GM21528 (cell line): ENCODE measurements around the gene CDH4.

Experiments
- ATAC-seq: cut with Tn5 transposase; IDR thresholded peaks from one replicate; pipeline ENCODE4 v1.9.1; 2021; ENCODE audit warnings: mild to moderate bottlenecking, moderate library complexity; ENCODE audit not compliant: unreplicated experiment, low FRiP score

The CDH4 gene

GRCh38 chr20:61251529-61252393 lies at the start of gene CDH4:
CDH4 (plus strand) TSS chr20:61252261.
- no peak for ATAC-seq

GRCh38 chr20:61203320-61203719 lies 48.7 kb upstream of the CDH4 start:
- no peak for ATAC-seq

- no peak for ATAC-seq
Observed at GRCh38 chr20:61204206-61204605, 47.9 kb upstream of the CDH4 start.

- ATAC-seq, result no peak
Observed at GRCh38 chr20:61205769-61206168, 46.3 kb upstream of the CDH4 start.

- no peak for ATAC-seq
Observed at GRCh38 chr20:61210862-61211261, 41.2 kb upstream of the CDH4 start.

- ATAC-seq, result no peak
Observed at GRCh38 chr20:61217848-61218247, 34.2 kb upstream of the CDH4 start.

GRCh38 chr20:61219021-61219431 lies 33.0 kb upstream of the CDH4 start:
- no peak for ATAC-seq

GRCh38 chr20:61220131-61220530 lies 31.9 kb upstream of the CDH4 start:
- no peak for ATAC-seq

GRCh38 chr20:61220626-61221325 lies 31.3 kb upstream of the CDH4 start:
- ATAC-seq, result no peak

GRCh38 chr20:61222699-61223098 lies 29.4 kb upstream of the CDH4 start:
- ATAC-seq, result no peak

GRCh38 chr20:61223121-61223520 lies 28.9 kb upstream of the CDH4 start:
- no peak for ATAC-seq

GRCh38 chr20:61230166-61230565 lies 21.9 kb upstream of the CDH4 start:
- no peak for ATAC-seq

GRCh38 chr20:61233590-61233989 lies 18.5 kb upstream of the CDH4 start:
- no peak for ATAC-seq

- ATAC-seq, result no peak
Observed at GRCh38 chr20:61234224-61234890, 17.7 kb upstream of the CDH4 start.

GRCh38 chr20:61236713-61237112 lies 15.3 kb upstream of the CDH4 start:
- ATAC-seq, result no peak

GRCh38 chr20:61238813-61239212 lies 13.2 kb upstream of the CDH4 start:
- ATAC-seq, result no peak

- ATAC-seq, result no peak
Observed at GRCh38 chr20:61240814-61241213, 11.2 kb upstream of the CDH4 start.

- no peak for ATAC-seq
Observed at GRCh38 chr20:61244213-61244612, 7.8 kb upstream of the CDH4 start.

- ATAC-seq, result no peak
Observed at GRCh38 chr20:61246269-61246668, 5.8 kb upstream of the CDH4 start.

GRCh38 chr20:61249626-61250025 lies 2.4 kb upstream of the CDH4 start:
- no peak for ATAC-seq

GRCh38 chr20:61252601-61253263 lies 671 bp downstream of the CDH4 start:
- ATAC-seq, result no peak
